ENCODE data around the gene ANXA6. TPM values are rescaled to one million over a fixed set of nuclear protein-coding genes. Genes with fewer than 3 reads are reported as not detected.

The ANXA6 gene
- total RNA-seq, 1 experiment from 2014 or later, result 51.9 TPM

GRCh38 chr5:151082282-151082902 is 75.2 kb downstream of the ANXA6 start:
- ChIA-PET POLR2A (interaction anchor here (1.1 kb wide), 1 partner anchor 11 kb away, joined by 3 read pairs; no protein-coding TSS in a partner anchor), CTCF (interaction anchor here (1.5 kb wide), 3 partner anchors 31 to 83 kb away, joined by 3 to 5 read pairs (median 3); no protein-coding TSS in a partner anchor)
- Mint-ChIP-seq H3K27me3 (ENCODE audit: insufficient read depth, unreplicated experiment) (no peaks in the 10 kb centered on the region), H3K4me3 (ENCODE audit: unreplicated experiment) (peak overlapping the region; percentile 74), H3K4me1 (ENCODE audit: low read depth, unreplicated experiment) (peaks cover 32% of the 10 kb centered on the region), H3K27ac (ENCODE audit: unreplicated experiment) (no peak overlapping the region), H3K9me3 (ENCODE audit: unreplicated experiment) (no peaks in the 10 kb centered on the region), H3K36me3 (ENCODE audit: insufficient read depth, unreplicated experiment) (peaks cover 6% of the 10 kb centered on the region)
- no peak overlapping the region; the same call in 1 of the 2 replicates for H3K4me3 ChIP-seq (ENCODE audit: low read depth, low read length)
- no peaks in the 10 kb centered on the region for H3K9me3 ChIP-seq
- H3K4me1 ChIP-seq, result peaks cover 14% of the 10 kb centered on the region; the same call in 1 of the 2 replicates
- TF ChIP-seq CTCF (IDR thresholded peaks at IDR 0.05; ENCODE audit: insufficient read depth in 1 of 2, low read depth in 1 of 2, low read length in 1 of 2, severe bottlenecking in 1 of 2, unreplicated experiment in 1 of 2), result peak in 1 of 2 experiments; percentile 51
- peak in 1 of 2 experiments; percentile 48 for DNase-seq
- no peaks in the 10 kb centered on the region for H3K27me3 ChIP-seq (replicated peaks; ENCODE audit: control insufficient read depth, insufficient read depth, low read length)
- intact Hi-C loops (cut with micrococcal nuclease; ENCODE audit: unreplicated experiment), result no loop called here
- no TSS peak for BruUV-seq (replicated peaks)
- H3K36me3 ChIP-seq (ENCODE audit: control insufficient read depth, insufficient read depth, low read length), result no peaks in the 10 kb centered on the region

- no peak for DNase-seq
- POLR2A ChIA-PET, result interaction anchor here (0.6 to 1.1 kb wide), 2 partner anchors 10 to 30 kb away, joined by 3 read pairs; no protein-coding TSS in a partner anchor
- CTCF ChIA-PET, result interaction anchor here (1.5 kb wide), 3 partner anchors 30 to 83 kb away, joined by 3 to 5 read pairs (median 3); no protein-coding TSS in a partner anchor
- Mint-ChIP-seq H3K9me3 (ENCODE audit: unreplicated experiment) (no peaks in the 10 kb centered on the region), H3K4me3 (ENCODE audit: unreplicated experiment) (peak overlapping the region; percentile 74), H3K27me3 (ENCODE audit: insufficient read depth, unreplicated experiment) (no peaks in the 10 kb centered on the region), H3K27ac (ENCODE audit: unreplicated experiment) (peak overlapping the region; percentile 70), H3K36me3 (ENCODE audit: insufficient read depth, unreplicated experiment) (peaks cover 6% of the 10 kb centered on the region), H3K4me1 (ENCODE audit: low read depth, unreplicated experiment) (peaks cover 33% of the 10 kb centered on the region)
- Histone ChIP-seq H3K4me3 (ENCODE audit: low read depth, low read length) (peak overlapping the region; percentile 62), H3K36me3 (ENCODE audit: control insufficient read depth, insufficient read depth, low read length) (no peaks in the 10 kb centered on the region), H3K9me3 (no peaks in the 10 kb centered on the region), H3K27me3 (replicated peaks; ENCODE audit: control insufficient read depth, insufficient read depth, low read length) (no peaks in the 10 kb centered on the region), H3K4me1 (peaks cover 14% of the 10 kb centered on the region; the same call in 1 of the 2 replicates)
- TSS peak; percentile 81 for BruUV-seq (replicated peaks)
- no peak for TF ChIP-seq CTCF (IDR thresholded peaks at IDR 0.05; ENCODE audit: insufficient read depth in 1 of 2, low read depth in 1 of 2, low read length in 1 of 2, severe bottlenecking in 1 of 2, unreplicated experiment in 1 of 2)
- intact Hi-C loops (cut with micrococcal nuclease; ENCODE audit: unreplicated experiment), result loop anchor here (2.0 kb wide), 2 partner anchors 31 to 33 kb away; no protein-coding TSS in a partner anchor
Observed at GRCh38 chr5:151081431-151082281, 75.9 kb downstream of the ANXA6 start.
